Liver (tissue), 9 donors: ENCODE measurements around the gene DIAPH2. TPM values are rescaled to one million over a fixed set of nuclear protein-coding genes. Genes with fewer than 3 reads are reported as not detected.

Experiments
- DNase-seq: peaks from one replicate; pipeline ENCODE4 v3.0.0-alpha.2; 2017; ENCODE audit warnings: low spot score
- H3K27ac ChIP-seq, 2 donors: one replicate each; pipeline ENCODE4 v1.7.0; 2013; ENCODE audit warnings: inconsistent platforms in 2 of 2, low read length in 2 of 2, control low read depth in 1 of 2, low read depth in 1 of 2, mild to moderate bottlenecking in 1 of 2
- H3K27me3 ChIP-seq, 4 donors: one replicate each; pipeline versions ENCODE4 v1.6.1 to v1.7.0; 2013; ENCODE audit warnings: low read length in 3 of 4, inconsistent platforms in 1 of 4, mild to moderate bottlenecking in 1 of 4, moderate library complexity in 1 of 4; ENCODE audit not compliant: control insufficient read depth in 4 of 4, insufficient read depth in 4 of 4
- H3K36me3 ChIP-seq, 4 donors: one replicate each; pipeline versions ENCODE4 v1.6.1 to v1.7.0; 2013; ENCODE audit warnings: low read length in 3 of 4, mild to moderate bottlenecking in 3 of 4, low read depth in 1 of 4, moderate library complexity in 1 of 4; ENCODE audit not compliant: control insufficient read depth in 4 of 4, insufficient read depth in 3 of 4
- H3K4me1 ChIP-seq, 4 donors: one replicate each; pipeline versions ENCODE4 v1.6.1 to v1.7.0; 2013; ENCODE audit warnings: low read length in 3 of 4, mild to moderate bottlenecking in 3 of 4, moderate library complexity in 1 of 4; ENCODE audit not compliant: control insufficient read depth in 4 of 4, insufficient read depth in 4 of 4
- H3K4me3 ChIP-seq, 3 donors: one replicate each; pipeline versions ENCODE4 v1.6.1 to v1.7.0; 2013; ENCODE audit warnings: low read length in 3 of 3, control low read depth in 1 of 3, low read depth in 1 of 3, mild to moderate bottlenecking in 1 of 3
- H3K9ac ChIP-seq, 2 donors: one replicate each; pipeline ENCODE4 v1.7.0; 2013; ENCODE audit warnings: low read length in 2 of 2, mild to moderate bottlenecking in 2 of 2, moderate library complexity in 2 of 2, control low read depth in 1 of 2, low read depth in 1 of 2
- H3K9me3 ChIP-seq, 4 donors: one replicate each; pipeline versions ENCODE4 v1.6.1 to v1.7.0; 2013; ENCODE audit warnings: low read length in 3 of 4; ENCODE audit not compliant: control insufficient read depth in 4 of 4
- CTCF ChIP-seq: fragments of 150-350 bp; IDR thresholded peaks from 2 replicates; pipeline ENCODE4 v1.5.1; 2017; ENCODE audit warnings: improper control_type of control experiment, low read depth, low read length; ENCODE audit not compliant: missing input control
- EGR1 ChIP-seq, 2 donors: IDR thresholded peaks; 2 replicates each; pipeline ENCODE4 v1.6.1; 2016 to 2018; ENCODE audit warnings: antibody characterized with exemption in 2 of 2, low read depth in 2 of 2
- FOXA1 ChIP-seq: IDR thresholded peaks from 2 replicates; pipeline ENCODE4 v1.6.1; 2016; ENCODE audit warnings: antibody characterized with exemption
- FOXA2 ChIP-seq: IDR thresholded peaks from 2 replicates; pipeline ENCODE4 v1.6.1; 2016; ENCODE audit warnings: antibody characterized with exemption
- GABPA ChIP-seq, 2 donors: IDR thresholded peaks in 1 of 2; conservative IDR thresholded peaks in 1 of 2; 2 replicates each; pipeline ENCODE4 v1.6.1; 2016; ENCODE audit warnings: antibody characterized with exemption in 2 of 2, mild to moderate bottlenecking in 1 of 2, moderate library complexity in 1 of 2
- HNF4A ChIP-seq, 2 donors: conservative IDR thresholded peaks; 2 replicates each; pipeline ENCODE4 v1.6.1; 2016; ENCODE audit warnings: antibody characterized with exemption in 2 of 2, mild to moderate bottlenecking in 2 of 2
- HNF4G ChIP-seq: IDR thresholded peaks from 2 replicates; pipeline ENCODE4 v1.6.1; 2016; ENCODE audit warnings: antibody characterized with exemption
- JUND ChIP-seq, 2 donors: IDR thresholded peaks; 2 replicates each; pipeline ENCODE4 v1.6.1; 2016; ENCODE audit warnings: antibody characterized with exemption in 2 of 2
- MAX ChIP-seq: IDR thresholded peaks from 2 replicates; pipeline ENCODE4 v1.6.1; 2016; ENCODE audit warnings: antibody characterized with exemption
- NR2F2 ChIP-seq: IDR thresholded peaks from 2 replicates; pipeline ENCODE4 v1.6.1; 2016; ENCODE audit warnings: antibody characterized with exemption
- RAD21 ChIP-seq, 2 donors: IDR thresholded peaks; 2 replicates each; pipeline ENCODE4 v1.6.1; 2016; ENCODE audit warnings: antibody characterized with exemption in 2 of 2, mild to moderate bottlenecking in 2 of 2
- REST ChIP-seq: IDR thresholded peaks from 2 replicates; pipeline ENCODE4 v1.6.1; 2016; ENCODE audit warnings: antibody characterized with exemption, mild to moderate bottlenecking
- RXRA ChIP-seq, 2 donors: IDR thresholded peaks; 2 replicates each; pipeline ENCODE4 v1.6.1; 2017 to 2018; ENCODE audit warnings: antibody characterized with exemption in 2 of 2, mild to moderate bottlenecking in 1 of 2
- TAF1 ChIP-seq: conservative IDR thresholded peaks from 2 replicates; pipeline ENCODE4 v1.6.1; 2016; ENCODE audit warnings: antibody characterized with exemption, mild to moderate bottlenecking
- YY1 ChIP-seq: IDR thresholded peaks from 2 replicates; pipeline ENCODE4 v1.6.1; 2016; ENCODE audit warnings: antibody characterized with exemption, mild to moderate bottlenecking
- WGBS: extraction: QIAGEN DNeasy Blood & Tissue Kit; methylation state at CpG from one replicate; pipeline ENCODE4 v1.1.7; 2013; 5-methylcytosine and 5-hydroxymethylcytosine counted together
- polyA plus RNA-seq, 2 donors: library from polyadenylated mRNA; stranded (reverse) in 1 of 2; unstranded in 1 of 2; fragments of 200-250 nt in 1 of 2; fragments of >200 nt in 1 of 2; fragmentation: Nextera tagmentation in 1 of 2; extraction: Ambion mirVana in 1 of 2; gene quantifications; one replicate each; pipeline versions ENCODE4 v1.2.1 to v1.2.3, GENCODE V29; 2013 to 2015
- total RNA-seq, 2 donors: library from RNA; depleted of rRNA; stranded (reverse); fragments of >200 nt; gene quantifications; one replicate each; pipeline ENCODE4 v1.2.3, GENCODE V29; 2014
- TF ChIP-seq, protein P1 (sequence below): IDR thresholded peaks from 2 replicates; pipeline ENCODE4 v1.6.1; 2016; ENCODE audit warnings: antibody characterized with exemption
- TF ChIP-seq, protein P2 (sequence below): IDR thresholded peaks from 2 replicates; pipeline ENCODE4 v1.6.1; 2016; ENCODE audit warnings: antibody characterized with exemption
- donor health status: healthy.
- donor health status: healthy.
- donor health status: healthy.
- donor health status: healthy.
- donor health status: healthy.

Gene DIAPH2
- total and polyA plus RNA-seq, 4 donors, result 2.7 to 16.6 (median 5.3) TPM

- Histone ChIP-seq H3K9ac (no peak overlapping the region), H3K36me3 (no peaks in the 10 kb centered on the region), H3K4me3 (no peak overlapping the region), H3K27me3 (no peaks in the 10 kb centered on the region), H3K27ac (no peak overlapping the region), H3K9me3 (no peaks in the 10 kb centered on the region), H3K4me1 (no peaks in the 10 kb centered on the region)
- TF ChIP-seq, protein P1, sequence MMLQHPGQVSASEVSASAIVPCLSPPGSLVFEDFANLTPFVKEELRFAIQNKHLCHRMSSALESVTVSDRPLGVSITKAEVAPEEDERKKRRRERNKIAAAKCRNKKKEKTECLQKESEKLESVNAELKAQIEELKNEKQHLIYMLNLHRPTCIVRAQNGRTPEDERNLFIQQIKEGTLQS, result no peak
- TF ChIP-seq GABPA (IDR thresholded peaks at IDR 0.05 in 1 of 2, conservative IDR thresholded peaks at IDR 0.05 in 1 of 2), result no peak
- TF ChIP-seq, protein P2, sequence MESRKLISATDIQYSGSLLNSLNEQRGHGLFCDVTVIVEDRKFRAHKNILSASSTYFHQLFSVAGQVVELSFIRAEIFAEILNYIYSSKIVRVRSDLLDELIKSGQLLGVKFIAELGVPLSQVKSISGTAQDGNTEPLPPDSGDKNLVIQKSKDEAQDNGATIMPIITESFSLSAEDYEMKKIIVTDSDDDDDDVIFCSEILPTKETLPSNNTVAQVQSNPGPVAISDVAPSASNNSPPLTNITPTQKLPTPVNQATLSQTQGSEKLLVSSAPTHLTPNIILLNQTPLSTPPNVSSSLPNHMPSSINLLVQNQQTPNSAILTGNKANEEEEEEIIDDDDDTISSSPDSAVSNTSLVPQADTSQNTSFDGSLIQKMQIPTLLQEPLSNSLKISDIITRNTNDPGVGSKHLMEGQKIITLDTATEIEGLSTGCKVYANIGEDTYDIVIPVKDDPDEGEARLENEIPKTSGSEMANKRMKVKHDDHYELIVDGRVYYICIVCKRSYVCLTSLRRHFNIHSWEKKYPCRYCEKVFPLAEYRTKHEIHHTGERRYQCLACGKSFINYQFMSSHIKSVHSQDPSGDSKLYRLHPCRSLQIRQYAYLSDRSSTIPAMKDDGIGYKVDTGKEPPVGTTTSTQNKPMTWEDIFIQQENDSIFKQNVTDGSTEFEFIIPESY, result no peak
- no peak for TF ChIP-seq EGR1 (IDR thresholded peaks at IDR 0.05; ENCODE audit: low read depth in 2 of 2)
- TF ChIP-seq HNF4A (conservative IDR thresholded peaks at IDR 0.05), result no peak
- TF ChIP-seq HNF4G, result no peak
- TF ChIP-seq RAD21 (IDR thresholded peaks at IDR 0.05), result no peak
- TF ChIP-seq RXRA (IDR thresholded peaks at IDR 0.05), result no peak
- TF ChIP-seq JUND (IDR thresholded peaks at IDR 0.05), result no peak
- TF ChIP-seq NR2F2, result no peak
- TF ChIP-seq CTCF, result no peak
- no peak for TF ChIP-seq FOXA1
- no peak for TF ChIP-seq MAX
- TF ChIP-seq FOXA2, result no peak
- no peak for TF ChIP-seq TAF1
- TF ChIP-seq REST, result no peak
- no peak for TF ChIP-seq YY1
- no peak for DNase-seq
- WGBS, result 87% methylated on average over 1 of the region's 1 CpG
Measured at GRCh38 chrX:96703379-96703778, 18.7 kb downstream of the DIAPH2 start.

- TF ChIP-seq TAF1, result no peak
- no peak for TF ChIP-seq NR2F2
- TF ChIP-seq CTCF, result no peak
- TF ChIP-seq RXRA (IDR thresholded peaks at IDR 0.05), result no peak
- TF ChIP-seq JUND (IDR thresholded peaks at IDR 0.05), result no peak
- TF ChIP-seq, protein P1, result no peak
- no peak for DNase-seq
- no peak overlapping the region for H3K4me3 ChIP-seq
- 89% methylated on average over 1 of the region's 1 CpG for WGBS
- H3K9ac ChIP-seq, result no peak overlapping the region
- no peaks in the 10 kb centered on the region for H3K36me3 ChIP-seq
- no peak overlapping the region for H3K27ac ChIP-seq
- H3K27me3 ChIP-seq, result no peaks in the 10 kb centered on the region
- H3K4me1 ChIP-seq, result no peaks in the 10 kb centered on the region
- no peaks in the 10 kb centered on the region for H3K9me3 ChIP-seq
Measured at GRCh38 chrX:96703816-96704215, 19.2 kb downstream of the DIAPH2 start.
